ENCODE measurements around the gene POLL. TPM values are rescaled to one million over a fixed set of nuclear protein-coding genes. Genes with fewer than 3 reads are reported as not detected.
"Not testable (repeated sequence)": the region's sequence is repeated elsewhere in the genome, so short reads cannot be mapped to it uniquely, and the experiment has no call there.

Gene POLL
- total RNA-seq (10 to 100 TPM; 27.1 to 52.6 (median 43.4) TPM), total RNA-seq (14.1 to 59.5 (median 35.1) reads per million in 29 experiments)
- total RNA-seq (2013): 24.7 TPM

- H3K36me3 Mint-ChIP-seq: peaks cover 17% of the 10 kb centered on the region
- peak within 1 kb of the TSS; percentile 92 to 94 (median 93) for H3K4me3 Mint-ChIP-seq
- Histone ChIP-seq H3K9me3 (no peaks in the 10 kb centered on the region), H3K36me3 (ENCODE audit: control insufficient read depth in 2 of 2, extremely low read depth in 1 of 2, insufficient read depth in 1 of 2, low read length in 1 of 2) (peaks cover 2 to 20% of the 10 kb centered on the region in 2 donors), H3K27ac (ENCODE audit: low read length) (peak within 1 kb of the TSS; percentile 64), H3K4me3 (ENCODE audit: control insufficient read depth in 1 of 2, extremely low read depth in 1 of 2, low read length in 1 of 2) (peak within 1 kb of the TSS; percentile 95 to 97), H3K27me3 (replicated peaks in 1 of 2; ENCODE audit: control insufficient read depth in 2 of 2, extremely low read depth in 1 of 2, insufficient read depth in 2 of 2, low read length in 1 of 2) (peaks cover 0 to 3% of the 10 kb centered on the region in 2 experiments), H3K4me1 (ENCODE audit: control insufficient read depth in 1 of 2, extremely low read depth in 1 of 2, insufficient read depth in 2 of 2, low read length in 2 of 2) (peaks cover 3 to 20% of the 10 kb centered on the region in 2 experiments)
- CTCF ChIA-PET: interaction anchor here in 1 of 2 donors (0.6 to 0.9 kb wide), 4 partner anchors 10 to 186 kb away, joined by 3 to 4 read pairs (median 3); no protein-coding TSS in a partner anchor
- POLR2A ChIA-PET: no interaction called here
- peak within 1 kb of the TSS; percentile 76 to 85 for H3K27ac Mint-ChIP-seq
- H3K9me3 Mint-ChIP-seq: no peaks in the 10 kb centered on the region
- H3K4me1 Mint-ChIP-seq: peaks cover 25 to 40% (median 29%) of the 10 kb centered on the region in 3 donors
- under 1% methylated on average over 34 of the region's 50 CpGs for WGBS (ENCODE audit: insufficient coverage)
- ATAC-seq (replicated peaks in 1 of 4) (peak; percentile 91 to 98 (median 96)), DNase-seq (peak; percentile 70 to 92 (median 84))
- no peaks in the 10 kb centered on the region for H3K27me3 Mint-ChIP-seq
Measured at GRCh38 chr10:101587725-101588653, at the start of gene POLL, which contains the start of gene DPCD. TSS of gene POLL (minus strand) at chr10:101588257. CDS start at chr10:101587360, 897 bp downstream. TSS of gene DPCD (plus strand) at chr10:101588321. CDS start at chr10:101588337, 16 bp downstream.

- H3K36me3 Mint-ChIP-seq: peaks cover 35% of the 10 kb centered on the region
- H3K9me3 ChIP-seq; H3K9me3 Mint-ChIP-seq; H3K4me3 ChIP-seq (ENCODE audit: control insufficient read depth in 1 of 2, extremely low read depth in 1 of 2, low read length in 1 of 2); H3K27me3 Mint-ChIP-seq; H3K27ac Mint-ChIP-seq; ATAC-seq (replicated peaks in 1 of 4); H3K27me3 ChIP-seq (replicated peaks in 1 of 2; ENCODE audit: control insufficient read depth in 2 of 2, extremely low read depth in 1 of 2, insufficient read depth in 2 of 2, low read length in 1 of 2); DNase-seq; H3K27ac ChIP-seq (ENCODE audit: low read length); H3K4me1 ChIP-seq (ENCODE audit: control insufficient read depth in 1 of 2, extremely low read depth in 1 of 2, insufficient read depth in 2 of 2, low read length in 2 of 2); H3K4me3 Mint-ChIP-seq; POLR2A ChIA-PET: not testable (repeated sequence)
- CTCF ChIA-PET: interaction anchor here in 1 of 2 donors (1.5 kb wide), 1 partner anchor 11 kb away, joined by 4 read pairs; no protein-coding TSS in a partner anchor
- H3K4me1 Mint-ChIP-seq: peaks cover 10 to 28% (median 18%) of the 10 kb centered on the region in 3 donors
- H3K36me3 ChIP-seq (ENCODE audit: control insufficient read depth in 2 of 2, extremely low read depth in 1 of 2, insufficient read depth in 1 of 2, low read length in 1 of 2): peaks cover 4 to 32% of the 10 kb centered on the region in 2 donors
- WGBS (ENCODE audit: insufficient coverage): no CpG with 5 or more reads among the region's 4 CpGs
Measured at GRCh38 chr10:101633510-101633909, 45.5 kb upstream of the POLL start.

GRCh38 chr10:101631821-101632475, 43.9 kb upstream of the POLL start:
- ATAC-seq (replicated peaks in 1 of 4) (no peak), DNase-seq (no peak)
- Histone ChIP-seq H3K27ac (ENCODE audit: low read length) (no peak overlapping the region), H3K4me3 (ENCODE audit: control insufficient read depth in 1 of 2, extremely low read depth in 1 of 2, low read length in 1 of 2) (no peak overlapping the region), H3K9me3 (no peaks in the 10 kb centered on the region), H3K36me3 (ENCODE audit: control insufficient read depth in 2 of 2, extremely low read depth in 1 of 2, insufficient read depth in 1 of 2, low read length in 1 of 2) (peaks cover 4 to 36% of the 10 kb centered on the region in 2 donors), H3K27me3 (replicated peaks in 1 of 2; ENCODE audit: control insufficient read depth in 2 of 2, extremely low read depth in 1 of 2, insufficient read depth in 2 of 2, low read length in 1 of 2) (no peaks in the 10 kb centered on the region), H3K4me1 (ENCODE audit: control insufficient read depth in 1 of 2, extremely low read depth in 1 of 2, insufficient read depth in 2 of 2, low read length in 2 of 2) (peaks cover 0 to 4% of the 10 kb centered on the region in 2 experiments)
- Mint-ChIP-seq H3K4me3 (no peak overlapping the region), H3K27ac (no peak overlapping the region), H3K27me3 (no peaks in the 10 kb centered on the region), H3K4me1 (peaks cover 19 to 33% (median 23%) of the 10 kb centered on the region in 3 donors), H3K9me3 (no peaks in the 10 kb centered on the region), H3K36me3 (peaks cover 37% of the 10 kb centered on the region)
- WGBS (ENCODE audit: insufficient coverage): 100% methylated on average over 1 of the region's 8 CpGs
- ChIA-PET CTCF (interaction anchor here in 1 of 2 donors (1.5 kb wide), 1 partner anchor 10 kb away, joined by 4 read pairs; no protein-coding TSS in a partner anchor), POLR2A (no interaction called here)

GRCh38 chr10:101630633-101630920, 42.5 kb upstream of the POLL start:
- ChIA-PET POLR2A (no interaction called here), CTCF (no interaction called here)
- Histone ChIP-seq H3K27me3 (replicated peaks in 1 of 2; ENCODE audit: control insufficient read depth in 2 of 2, extremely low read depth in 1 of 2, insufficient read depth in 2 of 2, low read length in 1 of 2) (no peaks in the 10 kb centered on the region), H3K36me3 (ENCODE audit: control insufficient read depth in 2 of 2, extremely low read depth in 1 of 2, insufficient read depth in 1 of 2, low read length in 1 of 2) (peaks cover 10 to 39% of the 10 kb centered on the region in 2 donors), H3K4me3 (ENCODE audit: control insufficient read depth in 1 of 2, extremely low read depth in 1 of 2, low read length in 1 of 2) (no peak overlapping the region), H3K9me3 (no peaks in the 10 kb centered on the region), H3K27ac (ENCODE audit: low read length) (no peak overlapping the region), H3K4me1 (ENCODE audit: control insufficient read depth in 1 of 2, extremely low read depth in 1 of 2, insufficient read depth in 2 of 2, low read length in 2 of 2) (peaks cover 0 to 4% of the 10 kb centered on the region in 2 experiments)
- Mint-ChIP-seq H3K27me3 (no peaks in the 10 kb centered on the region), H3K36me3 (peaks cover 37% of the 10 kb centered on the region), H3K27ac (no peak overlapping the region), H3K4me1 (peaks cover 19 to 31% (median 26%) of the 10 kb centered on the region in 3 donors), H3K4me3 (no peak overlapping the region), H3K9me3 (no peaks in the 10 kb centered on the region)
- no peak for DNase-seq
- no CpG with 5 or more reads among the region's 1 CpG for WGBS (ENCODE audit: insufficient coverage)
- no peak for ATAC-seq (replicated peaks in 1 of 4)

- Mint-ChIP-seq H3K36me3 (peaks cover 41% of the 10 kb centered on the region), H3K27ac (no peak overlapping the region)
Measured at GRCh38 chr10:101629837-101630632, 42.0 kb upstream of the POLL start.

More at GRCh38 chr10:101629837-101630632, 42.0 kb upstream of the POLL start:
- no peaks in the 10 kb centered on the region for H3K9me3 Mint-ChIP-seq
- ATAC-seq (replicated peaks in 1 of 4) (no peak), DNase-seq (no peak)
- ChIA-PET POLR2A (no interaction called here), CTCF (interaction anchor here in 1 of 2 donors (0.6 kb wide), 1 partner anchor 449 kb away, joined by 3 read pairs; no protein-coding TSS in a partner anchor)
- Histone ChIP-seq H3K27ac (ENCODE audit: low read length) (no peak overlapping the region), H3K36me3 (ENCODE audit: control insufficient read depth in 2 of 2, extremely low read depth in 1 of 2, insufficient read depth in 1 of 2, low read length in 1 of 2) (peaks cover 10 to 45% of the 10 kb centered on the region in 2 donors), H3K9me3 (no peaks in the 10 kb centered on the region), H3K4me3 (ENCODE audit: control insufficient read depth in 1 of 2, extremely low read depth in 1 of 2, low read length in 1 of 2) (no peak overlapping the region), H3K27me3 (replicated peaks in 1 of 2; ENCODE audit: control insufficient read depth in 2 of 2, extremely low read depth in 1 of 2, insufficient read depth in 2 of 2, low read length in 1 of 2) (no peaks in the 10 kb centered on the region), H3K4me1 (ENCODE audit: control insufficient read depth in 1 of 2, extremely low read depth in 1 of 2, insufficient read depth in 2 of 2, low read length in 2 of 2) (peaks cover 0 to 4% of the 10 kb centered on the region in 2 experiments)
- peaks cover 19 to 29% (median 28%) of the 10 kb centered on the region in 3 donors for H3K4me1 Mint-ChIP-seq
- H3K27me3 Mint-ChIP-seq: no peaks in the 10 kb centered on the region
- no peak overlapping the region for H3K4me3 Mint-ChIP-seq
- 100% methylated on average over 6 of the region's 13 CpGs for WGBS (ENCODE audit: insufficient coverage)

Data from T-cell (primary cell).